H1 (cell line): ENCODE data around the gene CACNA1C. TPM values are rescaled to one million over a fixed set of nuclear protein-coding genes. Genes with fewer than 3 reads are reported as not detected.

Experiments used
- CTCF ChIA-PET: fragments of 300-600 bp; sonication (Branson Sonifier 250); formaldehyde crosslinking; loops from one replicate; lab custom pipeline; 2021; ENCODE audit not compliant: partially characterized antibody; lab: Charles Lee
- POLR2A ChIA-PET: fragments of 300-600 bp; sonication (Branson Sonifier 250); formaldehyde crosslinking; loops from one replicate; lab custom pipeline; 2021; ENCODE audit warnings: inconsistent platforms; ENCODE audit not compliant: partially characterized antibody; lab: Charles Lee
- DNase-seq, 2 experiments: peaks; one replicate each; pipeline versions ENCODE4 v3.0.0 to v3.0.0-alpha.2; 2010 to 2022; ENCODE audit warnings: low spot score in 2 of 2, low read depth in 1 of 2, mixed read lengths in 1 of 2
- FAIRE-seq: peaks from 2 replicates; lab custom pipeline; 2011; peaks lifted over from hg19 to GRCh38; lab: Jason Lieb, UNC
- H2AFZ ChIP-seq: 2 replicates; pipeline ENCODE4 v1.8.1; 2012; ENCODE audit warnings: low read length, inconsistent platforms
- H2AK5ac ChIP-seq: 2 replicates; pipeline ENCODE4 v1.6.1; 2013; ENCODE audit warnings: low read depth, low read length
- H2BK120ac ChIP-seq: replicated peaks from 2 replicates; pipeline ENCODE3; 2013; ENCODE audit warnings: low read depth, low read length, inconsistent platforms
- H2BK12ac ChIP-seq: 2 replicates; pipeline ENCODE4 v1.6.1; 2013; ENCODE audit warnings: low read depth, low read length
- H2BK15ac ChIP-seq: 2 replicates; pipeline ENCODE4 v1.6.1; 2013; ENCODE audit warnings: low read length
- H2BK20ac ChIP-seq: 2 replicates; pipeline ENCODE4 v1.6.1; 2013; ENCODE audit warnings: low read length
- H2BK5ac ChIP-seq: 2 replicates; pipeline ENCODE4 v1.6.1; 2013; ENCODE audit warnings: low read depth, low read length
- H3K14ac ChIP-seq: 2 replicates; pipeline ENCODE4 v1.6.1; 2013; ENCODE audit warnings: inconsistent platforms; ENCODE audit not compliant: insufficient read length
- H3K18ac ChIP-seq: 2 replicates; pipeline ENCODE4 v1.6.1; 2013; ENCODE audit warnings: low read length; ENCODE audit errors: extremely low read depth
- H3K23ac ChIP-seq: 2 replicates; pipeline ENCODE4 v1.6.1; 2013; ENCODE audit warnings: inconsistent platforms; ENCODE audit not compliant: insufficient read length
- H3K23me2 ChIP-seq: 2 replicates; pipeline ENCODE4 v1.6.1; 2013; ENCODE audit warnings: low read depth, low read length
- H3K27ac ChIP-seq: 2 replicates; pipeline ENCODE4 v1.6.1; 2011; ENCODE audit warnings: low read depth, low read length, inconsistent platforms
- H3K27me3 ChIP-seq, 4 experiments: replicated peaks in 1 of 4; 1 replicate in 1 of 4; 2 replicates in 3 of 4; pipeline versions ENCODE4 v1.6.1 to v1.8.1; 2011 to 2013; ENCODE audit warnings: low read length in 3 of 4, mild to moderate bottlenecking in 3 of 4, inconsistent platforms in 2 of 4, mixed read lengths in 2 of 4, moderate library complexity in 1 of 4; ENCODE audit not compliant: control insufficient read depth in 3 of 4, insufficient read depth in 3 of 4; ENCODE audit errors: extremely low read depth in 1 of 4
- H3K36me3 ChIP-seq, 4 experiments: 2 replicates each; pipeline versions ENCODE4 v1.6.1 to v1.8.1; 2011 to 2013; ENCODE audit warnings: mild to moderate bottlenecking in 4 of 4, low read length in 3 of 4, moderate library complexity in 2 of 4, control low read depth in 1 of 4, inconsistent platforms in 1 of 4; ENCODE audit not compliant: insufficient read depth in 4 of 4, control insufficient read depth in 2 of 4
- H3K4ac ChIP-seq: replicated peaks from 2 replicates; pipeline ENCODE3; 2013; ENCODE audit warnings: low read length, low read depth, mixed read lengths, inconsistent platforms; ENCODE audit not compliant: insufficient read length
- H3K4me1 ChIP-seq, 4 experiments: replicated peaks in 1 of 4; 1 replicate in 1 of 4; 2 replicates in 3 of 4; pipeline versions ENCODE4 v1.6.1 to v1.8.1; 2011 to 2013; ENCODE audit warnings: low read length in 3 of 4, inconsistent platforms in 2 of 4, mixed read lengths in 1 of 4; ENCODE audit not compliant: insufficient read depth in 4 of 4, control insufficient read depth in 3 of 4
- H3K4me2 ChIP-seq, 2 experiments: 2 replicates each; pipeline versions ENCODE4 v1.6.1 to v1.8.1; 2011 to 2013; ENCODE audit warnings: low read depth in 2 of 2, low read length in 2 of 2, control low read depth in 1 of 2, inconsistent platforms in 1 of 2, mild to moderate bottlenecking in 1 of 2; ENCODE audit not compliant: insufficient read depth in 1 of 2
- H3K4me3 ChIP-seq, 4 experiments: fragments of 200-600, 300-600 bp in 1 of 4; sonication (generic), shearing (Covaris generic), sonication (Bioruptor Twin) in 1 of 4; 2 replicates each; pipeline versions ENCODE4 v1.5.1 to v1.8.1; 2011 to 2016; ENCODE audit warnings: low read length in 4 of 4, low read depth in 3 of 4, control low read depth in 2 of 4, inconsistent platforms in 2 of 4, mild to moderate bottlenecking in 2 of 4, mixed read lengths in 1 of 4, moderate library complexity in 1 of 4; ENCODE audit not compliant: insufficient read depth in 2 of 4; ENCODE audit errors: extremely low read depth in 1 of 4
- H3K56ac ChIP-seq: replicated peaks from 2 replicates; pipeline ENCODE3; 2013; ENCODE audit warnings: low read depth, mild to moderate bottlenecking, mixed read lengths, low read length, inconsistent platforms; ENCODE audit not compliant: insufficient read length
- H3K79me1 ChIP-seq: 2 replicates; pipeline ENCODE4 v1.6.1; 2013; ENCODE audit warnings: low read depth, low read length, control low read depth
- H3K79me2 ChIP-seq, 2 experiments: 2 replicates each; pipeline versions ENCODE4 v1.6.1 to v1.8.1; 2012 to 2013; ENCODE audit warnings: low read length in 2 of 2, mild to moderate bottlenecking in 2 of 2, inconsistent platforms in 1 of 2; ENCODE audit not compliant: insufficient read depth in 2 of 2, control insufficient read depth in 1 of 2
- H3K9ac ChIP-seq, 4 experiments: replicated peaks in 1 of 4; 1 replicate in 1 of 4; 2 replicates in 3 of 4; pipeline versions ENCODE4 v1.6.1 to v1.8.1; 2011 to 2013; ENCODE audit warnings: low read depth in 3 of 4, low read length in 3 of 4, control low read depth in 2 of 4, mild to moderate bottlenecking in 2 of 4, moderate library complexity in 2 of 4, inconsistent platforms in 1 of 4; ENCODE audit errors: extremely low read depth in 1 of 4
- H3K9me3 ChIP-seq, 2 experiments: 2 replicates each; pipeline versions ENCODE4 v1.6.1 to v1.8.1; 2012 to 2013; ENCODE audit warnings: mild to moderate bottlenecking in 2 of 2, moderate library complexity in 2 of 2, control low read depth in 1 of 2, inconsistent platforms in 1 of 2, low read depth in 1 of 2, low read length in 1 of 2, mixed read lengths in 1 of 2; ENCODE audit not compliant: insufficient read depth in 2 of 2
- H4K20me1 ChIP-seq, 2 experiments: replicated peaks in 1 of 2; 2 replicates each; pipeline versions ENCODE3 to v1.8.1; 2011 to 2013; ENCODE audit warnings: inconsistent platforms in 2 of 2, low read length in 2 of 2, mild to moderate bottlenecking in 1 of 2; ENCODE audit not compliant: insufficient read depth in 2 of 2, control insufficient read depth in 1 of 2
- H4K5ac ChIP-seq: 2 replicates; pipeline ENCODE4 v1.6.1; 2013; ENCODE audit warnings: low read length, low read depth, mixed read lengths, inconsistent platforms; ENCODE audit not compliant: insufficient read length
- H4K8ac ChIP-seq: 2 replicates; pipeline ENCODE4 v1.8.0; 2013; ENCODE audit warnings: mild to moderate bottlenecking, moderate library complexity, low read length, inconsistent platforms; ENCODE audit not compliant: insufficient read depth; ENCODE audit errors: extremely low read depth
- H4K91ac ChIP-seq: replicated peaks from 2 replicates; pipeline ENCODE3; 2013; ENCODE audit warnings: low read length, mixed read lengths, inconsistent platforms; ENCODE audit not compliant: insufficient read length
- EZH2 ChIP-seq: fragments of 200-600 bp; sonication (generic); IDR thresholded peaks from 2 replicates; pipeline ENCODE4 v1.7.1; 2012; ENCODE audit warnings: low read depth, mild to moderate bottlenecking, moderate library complexity, low read length, inconsistent platforms; ENCODE audit not compliant: severe bottlenecking
- HDAC2 ChIP-seq, 2 experiments: fragments of 300-600 bp in 1 of 2; sonication (generic) in 1 of 2; IDR thresholded peaks; 2 replicates each; pipeline ENCODE4 v1.6.1; 2011 to 2012; ENCODE audit warnings: low read depth in 2 of 2, low read length in 2 of 2, mild to moderate bottlenecking in 2 of 2, moderate library complexity in 2 of 2, borderline replicate concordance in 1 of 2, inconsistent platforms in 1 of 2
- POLR2AphosphoS5 ChIP-seq: IDR thresholded peaks from 2 replicates; pipeline ENCODE4 v1.6.1; 2011; ENCODE audit warnings: low read depth, low read length
- SIN3A ChIP-seq, 2 experiments: IDR thresholded peaks in 1 of 2; conservative IDR thresholded peaks in 1 of 2; 2 replicates each; pipeline ENCODE4 v1.6.1; 2011 to 2012; ENCODE audit warnings: low read length in 2 of 2, improper control_type of control experiment in 1 of 2, low read depth in 1 of 2, mild to moderate bottlenecking in 1 of 2
- SP2 ChIP-seq: IDR thresholded peaks from 2 replicates; pipeline ENCODE4 v1.6.1; 2012; ENCODE audit warnings: mild to moderate bottlenecking, low read length, inconsistent platforms
- WGBS, 2 experiments: shearing (Covaris generic) in 1 of 2; methylation state at CpG; one replicate each; pipeline versions ENCODE4 v1.1.6 to v1.1.7; 2013 to 2015; ENCODE audit warnings: low lambda C conversion rate in 2 of 2, mixed read lengths in 2 of 2, inconsistent platforms in 1 of 2, low coverage in 1 of 2, missing lambda C conversion rate in 1 of 2; ENCODE audit not compliant: insufficient replicate concordance in 2 of 2, insufficient coverage in 1 of 2, insufficient read length in 1 of 2; ENCODE audit errors: extremely low coverage in 1 of 2, missing lambda C conversion rate in 1 of 2; 5-methylcytosine and 5-hydroxymethylcytosine counted together
- polyA plus RNA-seq, 7 experiments: library from polyadenylated mRNA; depleted of rRNA in 3 of 7; stranded (reverse) in 5 of 7; unstranded in 2 of 7; fragments of >200 nt in 5 of 7; fragments of 200-250 nt in 2 of 7; gene quantifications; 1 replicate in 5 of 7; 2 replicates in 1 of 7; 4 replicates in 1 of 7; pipeline versions ENCODE4 v1.2.1 to v1.2.3, GENCODE V29; 2011 to 2013; ENCODE audit warnings: missing spikeins in 2 of 7, mixed read lengths in 2 of 7
- total RNA-seq: library from RNA; stranded (reverse); fragmentation: NEBNext Ultra II Directional; extraction: Animal tissue kit (Norgen Biotek cat#: 25700); gene quantifications from 2 replicates; pipeline ENCODE4 v1.2.1, GENCODE V29; 2021

Gene CACNA1C
- total and polyA plus RNA-seq, 2 of the 8 experiments (the other 6 are each of a cell fraction or from before 2014, with no cell fraction given): 1.3 TPM

DNA sequence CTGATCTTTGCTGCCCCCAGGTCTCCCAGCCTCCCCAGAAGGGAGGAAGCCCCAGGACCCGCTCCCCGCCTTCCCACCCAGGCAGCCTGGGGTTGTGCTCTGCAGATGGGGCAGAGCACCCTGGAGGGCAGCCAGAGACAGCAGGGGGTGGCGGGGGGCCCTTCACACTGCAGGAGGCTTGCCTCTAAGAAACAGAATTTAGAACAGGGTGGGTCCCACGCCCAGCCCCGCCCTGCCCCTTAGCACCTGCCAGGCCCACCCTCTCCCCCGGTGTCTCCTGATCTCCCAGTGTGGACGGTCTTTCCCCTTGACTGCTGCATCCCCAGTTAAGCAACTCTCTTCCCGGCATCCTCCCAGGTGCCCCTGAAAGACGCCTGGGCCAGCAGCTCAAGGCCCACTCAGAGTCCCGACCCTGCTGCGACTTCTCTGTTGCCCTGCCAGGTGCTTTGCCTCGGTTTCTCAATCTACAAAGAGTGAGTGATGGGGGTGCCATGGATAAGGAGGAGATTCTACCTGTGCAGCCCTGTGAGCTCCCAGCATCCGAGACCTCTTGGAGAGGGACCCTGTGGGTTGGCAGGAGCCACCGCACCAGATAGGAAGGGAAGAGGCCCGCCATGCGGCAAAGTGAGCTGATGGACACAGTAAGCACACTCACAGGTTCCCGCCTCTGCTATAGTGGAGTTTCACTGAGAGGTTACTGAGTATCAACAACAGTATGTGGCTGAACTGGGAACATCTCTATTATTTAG, 414.8 kb downstream of the CACNA1C start:
- Histone ChIP-seq H4K5ac (no peak overlapping the region), H3K56ac (no peak overlapping the region), H2BK12ac (no peak overlapping the region), H3K9me3 (no peaks in the 10 kb centered on the region), H4K91ac (no peak overlapping the region), H2BK120ac (no peak overlapping the region), H3K23ac (no peak overlapping the region), H4K8ac (no peak overlapping the region), H3K36me3 (no peaks in the 10 kb centered on the region), H4K20me1 (no peaks in the 10 kb centered on the region), H3K18ac (no peak overlapping the region), H3K23me2 (no peaks in the 10 kb centered on the region), H2AK5ac (no peak overlapping the region), H2AFZ (no peak overlapping the region), H3K27me3 (no peaks in the 10 kb centered on the region), H3K14ac (no peak overlapping the region), H3K9ac (no peak overlapping the region), H3K79me1 (no peaks in the 10 kb centered on the region), H3K4me3 (no peak overlapping the region), H3K4me2 (no peak overlapping the region), H3K27ac (no peak overlapping the region), H3K4me1 (no peaks in the 10 kb centered on the region), H2BK5ac (no peak overlapping the region), H3K79me2 (no peaks in the 10 kb centered on the region), H2BK15ac (no peak overlapping the region), H3K4ac (no peak overlapping the region), H2BK20ac (no peak overlapping the region)
- WGBS, 2 experiments: 92% methylated on average over 15 of the region's 17 CpGs; no CpG with 5 or more reads in 1 of the 2 experiments
- DNase-seq: no peak
- FAIRE-seq: no peak
- POLR2A ChIA-PET: no interaction called here
- no peak for TF ChIP-seq SP2
- TF ChIP-seq HDAC2 (IDR thresholded peaks at IDR 0.05; ENCODE audit: borderline replicate concordance in 1 of 2, low read depth in 2 of 2, low read length in 2 of 2): no peak
- no peak for TF ChIP-seq EZH2
- no peak for TF ChIP-seq SIN3A (conservative IDR thresholded peaks at IDR 0.05 in 1 of 2, IDR thresholded peaks at IDR 0.05 in 1 of 2; ENCODE audit: low read depth in 1 of 2, low read length in 2 of 2)
- TF ChIP-seq POLR2AphosphoS5: no peak
- CTCF ChIA-PET: interaction anchor here (2.9 kb wide), 1 partner anchor 7 kb away, joined by 8 read pairs; no protein-coding TSS in a partner anchor
